ENCODE measurements around the gene RBFOX2.

Gene RBFOX2

DNA sequence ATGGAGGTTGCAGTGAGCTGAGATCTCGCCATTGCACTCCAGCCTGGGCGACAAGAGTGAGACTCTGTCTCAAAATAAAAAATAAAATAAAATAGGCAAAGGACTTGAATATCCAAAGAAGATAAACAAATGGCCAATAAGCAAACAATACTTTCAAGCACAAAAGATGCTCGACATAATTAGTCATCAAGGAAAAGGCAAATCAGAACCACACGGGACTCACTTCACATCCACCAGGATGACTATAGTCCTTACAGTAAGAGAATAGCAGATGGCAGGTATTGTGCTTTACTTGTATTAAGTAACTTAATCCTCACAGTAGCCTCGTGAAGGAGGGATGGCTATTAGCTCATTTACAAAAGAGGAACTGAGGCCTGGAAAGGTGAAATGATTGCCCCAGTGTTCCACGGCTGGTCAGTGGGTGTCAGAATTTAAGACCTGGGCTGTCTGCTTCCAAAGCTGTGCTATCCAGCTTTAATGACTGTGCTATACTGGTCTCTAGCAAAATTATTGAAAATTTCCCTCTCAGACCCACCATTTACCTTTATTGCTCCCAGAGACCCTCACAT is 40.2 kb upstream of the RBFOX2 start:
- TF ChIP-seq CTCF (IDR thresholded peaks at IDR 0.05; ENCODE audit: borderline replicate concordance, insufficient read depth, low read depth, low read length), result no peak
- no peak overlapping the region for H3K4me3 ChIP-seq (ENCODE audit: low read depth, low read length)

- no peak for TF ChIP-seq CTCF (IDR thresholded peaks at IDR 0.05; ENCODE audit: borderline replicate concordance, insufficient read depth, low read depth, low read length)
- H3K4me3 ChIP-seq (ENCODE audit: low read depth, low read length), result no peak overlapping the region
Measured at GRCh38 chr22:36067235-36067558, 38.6 kb upstream of the RBFOX2 start.

DNA sequence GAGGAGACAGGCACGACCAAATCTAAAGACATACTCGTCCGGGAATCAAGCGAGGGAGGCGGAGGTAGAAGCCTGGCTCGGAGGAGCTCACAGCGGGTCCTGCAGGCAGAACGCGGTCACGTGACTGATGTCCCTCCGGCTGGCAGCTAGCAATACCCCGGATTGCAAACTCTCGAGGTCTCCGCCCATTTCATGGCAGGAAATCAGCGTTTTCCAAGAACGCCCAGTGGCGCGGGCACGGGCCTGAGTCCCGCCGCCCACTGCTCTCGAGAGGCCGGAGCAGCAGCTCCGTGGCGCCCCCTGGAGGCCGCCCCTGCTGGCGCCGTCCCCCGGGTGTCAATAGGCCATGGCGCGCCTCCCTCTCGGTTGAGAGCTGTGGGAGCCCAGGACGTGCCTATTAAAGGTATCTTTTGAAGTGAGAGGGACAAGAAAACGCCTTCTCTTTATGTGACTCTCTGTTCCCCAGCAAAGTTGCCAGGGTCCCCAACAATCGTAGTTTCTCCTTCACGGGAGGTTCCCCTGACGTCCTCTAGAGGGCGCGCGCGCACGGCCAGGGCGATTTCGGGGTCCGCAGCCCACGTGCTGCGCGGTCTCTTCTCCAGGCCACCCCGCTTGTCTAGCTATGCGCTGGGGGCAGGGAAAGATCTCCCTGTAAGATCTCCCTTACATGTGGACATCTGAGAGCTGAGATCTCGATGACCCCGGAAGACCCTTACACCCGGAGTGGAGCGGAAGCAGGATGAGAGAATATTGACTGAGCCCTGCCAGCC is 37.3 kb upstream of the RBFOX2 start:
- TF ChIP-seq CTCF (IDR thresholded peaks at IDR 0.05; ENCODE audit: borderline replicate concordance, insufficient read depth, low read depth, low read length), result peak; percentile 78
- peak overlapping the region; percentile 41 for H3K4me3 ChIP-seq (ENCODE audit: low read depth, low read length)

DNA sequence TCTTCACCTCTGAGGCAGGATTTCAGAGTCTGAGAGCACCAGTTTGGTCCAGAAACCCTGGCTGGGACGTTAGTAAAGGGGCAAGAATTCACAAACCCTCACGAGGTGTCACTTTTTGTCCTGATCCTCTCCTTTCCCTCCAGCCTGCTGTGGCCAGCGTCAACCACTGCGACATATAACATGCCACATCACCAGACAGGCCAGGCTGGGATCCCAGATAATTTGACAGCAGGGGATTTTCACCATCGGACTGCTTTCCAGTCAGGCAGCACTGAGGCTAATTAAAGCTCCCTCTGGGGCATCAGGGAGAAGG is 36.8 kb upstream of the RBFOX2 start:
- no peak overlapping the region for H3K4me3 ChIP-seq (ENCODE audit: low read depth, low read length)
- TF ChIP-seq CTCF (IDR thresholded peaks at IDR 0.05; ENCODE audit: borderline replicate concordance, insufficient read depth, low read depth, low read length), result no peak

DNA sequence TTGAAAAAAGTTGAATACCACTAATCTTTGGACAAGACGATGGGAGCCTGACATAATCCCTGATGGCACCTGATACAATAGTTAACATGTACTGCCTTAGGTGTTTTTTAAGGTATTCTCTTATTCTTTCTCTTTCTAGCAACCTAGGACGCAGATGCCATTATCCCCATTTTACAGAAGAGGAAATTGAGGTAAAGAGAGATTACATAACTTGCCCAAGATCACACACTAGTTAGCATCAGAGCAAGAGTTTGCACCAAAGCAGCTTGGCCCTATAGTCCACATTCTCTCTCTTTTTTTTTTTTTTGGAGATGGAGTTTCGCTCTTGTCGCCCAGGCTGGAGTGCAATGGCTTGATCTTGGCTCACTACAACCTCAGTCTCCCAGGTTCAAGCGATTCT is 35.7 kb upstream of the RBFOX2 start:
- TF ChIP-seq CTCF (IDR thresholded peaks at IDR 0.05; ENCODE audit: borderline replicate concordance, insufficient read depth, low read depth, low read length), result no peak

DNA sequence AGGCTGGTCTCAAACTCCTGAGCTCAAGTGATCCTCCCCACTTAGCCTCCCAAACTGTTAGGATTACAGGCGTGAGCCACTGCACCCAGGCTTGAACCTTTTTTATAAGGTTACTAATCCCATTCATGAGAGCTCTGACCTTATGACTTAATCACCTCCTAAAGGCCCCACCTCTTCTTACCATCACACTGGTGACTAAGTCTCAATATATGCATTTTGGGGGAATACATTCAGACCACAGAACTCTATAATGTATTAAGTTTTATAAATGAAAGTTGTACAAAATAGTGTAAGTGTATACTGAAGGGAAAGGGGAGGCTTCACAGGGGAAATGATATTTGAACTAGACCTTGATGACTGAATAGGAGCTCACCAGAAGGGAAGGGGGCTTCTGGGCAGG is 28.4 kb upstream of the RBFOX2 start:
- H3K4me3 ChIP-seq (ENCODE audit: low read depth, low read length), result no peak overlapping the region
- no peak for TF ChIP-seq CTCF (IDR thresholded peaks at IDR 0.05; ENCODE audit: borderline replicate concordance, insufficient read depth, low read depth, low read length)

More for the DNA sequence above, 35.7 kb upstream of the RBFOX2 start:
- H3K4me3 ChIP-seq (ENCODE audit: low read depth, low read length), result no peak overlapping the region

All from GM12875 (cell line).